Putamen (tissue), 1 donor: ENCODE results near the gene NCLN.
"Not testable (repeated sequence)": the region's sequence is repeated elsewhere in the genome, so short reads cannot be mapped to it uniquely, and the experiment has no call there.

Experiments
- DNase-seq: peaks from one replicate; pipeline ENCODE4 v3.0.0-alpha.2; 2016; ENCODE audit warnings: low spot score

Gene NCLN

GRCh38 chr19:3198901-3199700, 13.4 kb downstream of the NCLN start:
- DNase-seq, result no peak

GRCh38 chr19:3201072-3201700, 15.5 kb downstream of the NCLN start:
- DNase-seq, result no peak

- no peak for DNase-seq
Observed at GRCh38 chr19:3201911-3202310, 16.2 kb downstream of the NCLN start.

- DNase-seq, result no peak
Observed at GRCh38 chr19:3202346-3202745, 16.6 kb downstream of the NCLN start.

GRCh38 chr19:3202895-3203294, 17.2 kb downstream of the NCLN start:
- not testable (repeated sequence) for DNase-seq

- DNase-seq, result no peak
Observed at GRCh38 chr19:3203805-3204645, 18.3 kb downstream of the NCLN start.

- no peak for DNase-seq
Observed at GRCh38 chr19:3204646-3205275, 19.0 kb downstream of the NCLN start.

GRCh38 chr19:3206216-3206953, 20.7 kb downstream of the NCLN start:
- no peak for DNase-seq

GRCh38 chr19:3207461-3208242, 21.9 kb downstream of the NCLN start:
- DNase-seq, result no peak

GRCh38 chr19:3208317-3209207, 22.8 kb downstream of the NCLN start:
- no peak for DNase-seq

GRCh38 chr19:3210347-3211017, 24.8 kb downstream of the NCLN start:
- no peak for DNase-seq

- no peak for DNase-seq
Observed at GRCh38 chr19:3211191-3211590, 25.5 kb downstream of the NCLN start.

GRCh38 chr19:3213159-3213558, 27.4 kb downstream of the NCLN start:
- DNase-seq, result no peak

GRCh38 chr19:3216874-3217273, 31.1 kb downstream of the NCLN start:
- no peak for DNase-seq

- DNase-seq, result no peak
Observed at GRCh38 chr19:3220576-3220975, 34.8 kb downstream of the NCLN start.

GRCh38 chr19:3221576-3221975, 35.8 kb downstream of the NCLN start:
- not testable (repeated sequence) for DNase-seq

- no peak for DNase-seq
Observed at GRCh38 chr19:3222709-3223108, 37.0 kb downstream of the NCLN start.

- peak; percentile 27 for DNase-seq
Observed at GRCh38 chr19:3224346-3225168, 38.8 kb downstream of the NCLN start, which contains the start of gene CELF5. TSS of gene CELF5 (plus strand) at chr19:3224661. CDS start at chr19:3224740, 79 bp downstream.
